Eye (tissue), 1 donor: ENCODE results near the gene KCNB1.
"Not testable (repeated sequence)": the region's sequence is repeated elsewhere in the genome, so short reads cannot be mapped to it uniquely, and the experiment has no call there.

ENCODE experiments used
- DNase-seq: peaks from one replicate; pipeline ENCODE4 v3.0.0-alpha.2; 2015

The KCNB1 gene

DNA sequence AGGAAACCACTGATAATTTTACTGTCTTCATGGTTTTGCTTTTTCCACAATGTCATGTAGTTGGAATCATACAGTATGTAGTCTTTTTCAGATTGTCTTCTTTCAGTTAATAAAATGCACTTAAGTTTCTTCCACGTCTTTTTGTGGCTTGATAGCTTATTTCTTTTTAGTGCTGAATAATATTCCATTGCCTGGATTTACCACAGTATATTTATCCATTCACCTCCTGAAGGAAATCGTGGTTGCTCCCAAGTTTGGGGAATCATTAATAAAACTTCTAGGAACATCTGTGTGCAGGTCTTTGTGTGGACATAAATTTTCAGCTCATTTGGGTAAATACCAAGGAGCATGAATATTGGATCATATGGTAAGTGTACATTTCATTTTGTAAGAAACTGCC, 165.8 kb downstream of the KCNB1 start:
- no peak for DNase-seq

- DNase-seq = no peak
Measured at GRCh38 chr20:49315580-49315979, 166.9 kb downstream of the KCNB1 start.

- not testable (repeated sequence) for DNase-seq
Measured at GRCh38 chr20:49314052-49314451, 168.4 kb downstream of the KCNB1 start.
